ENCODE results near the gene STPG1. TPM values are rescaled to one million over a fixed set of nuclear protein-coding genes. Genes with fewer than 3 reads are reported as not detected.

The STPG1 gene
- total RNA-seq, 1 donor from 2014 or later = 16.7 TPM

- H3K36me3 Mint-ChIP-seq (ENCODE audit: insufficient read depth) = peaks cover 28% of the 10 kb centered on the region
- TF ChIP-seq, protein P1, sequence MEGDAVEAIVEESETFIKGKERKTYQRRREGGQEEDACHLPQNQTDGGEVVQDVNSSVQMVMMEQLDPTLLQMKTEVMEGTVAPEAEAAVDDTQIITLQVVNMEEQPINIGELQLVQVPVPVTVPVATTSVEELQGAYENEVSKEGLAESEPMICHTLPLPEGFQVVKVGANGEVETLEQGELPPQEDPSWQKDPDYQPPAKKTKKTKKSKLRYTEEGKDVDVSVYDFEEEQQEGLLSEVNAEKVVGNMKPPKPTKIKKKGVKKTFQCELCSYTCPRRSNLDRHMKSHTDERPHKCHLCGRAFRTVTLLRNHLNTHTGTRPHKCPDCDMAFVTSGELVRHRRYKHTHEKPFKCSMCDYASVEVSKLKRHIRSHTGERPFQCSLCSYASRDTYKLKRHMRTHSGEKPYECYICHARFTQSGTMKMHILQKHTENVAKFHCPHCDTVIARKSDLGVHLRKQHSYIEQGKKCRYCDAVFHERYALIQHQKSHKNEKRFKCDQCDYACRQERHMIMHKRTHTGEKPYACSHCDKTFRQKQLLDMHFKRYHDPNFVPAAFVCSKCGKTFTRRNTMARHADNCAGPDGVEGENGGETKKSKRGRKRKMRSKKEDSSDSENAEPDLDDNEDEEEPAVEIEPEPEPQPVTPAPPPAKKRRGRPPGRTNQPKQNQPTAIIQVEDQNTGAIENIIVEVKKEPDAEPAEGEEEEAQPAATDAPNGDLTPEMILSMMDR (IDR thresholded peaks at IDR 0.05; ENCODE audit: unreplicated experiment) = peak; percentile 53
- H3K27ac Mint-ChIP-seq = no peak overlapping the region
- no peak for DNase-seq (ENCODE audit: low spot score, unreplicated experiment)
- peaks cover 22% of the 10 kb centered on the region for H3K4me1 Mint-ChIP-seq (ENCODE audit: low read depth)
- no peak overlapping the region for H3K4me3 Mint-ChIP-seq (ENCODE audit: low read depth)
- no peaks in the 10 kb centered on the region for H3K27me3 Mint-ChIP-seq
- no peaks in the 10 kb centered on the region for H3K9me3 Mint-ChIP-seq (ENCODE audit: low read depth)
Observed at GRCh38 chr1:24385160-24385940, 28.2 kb downstream of the STPG1 start.

DNA sequence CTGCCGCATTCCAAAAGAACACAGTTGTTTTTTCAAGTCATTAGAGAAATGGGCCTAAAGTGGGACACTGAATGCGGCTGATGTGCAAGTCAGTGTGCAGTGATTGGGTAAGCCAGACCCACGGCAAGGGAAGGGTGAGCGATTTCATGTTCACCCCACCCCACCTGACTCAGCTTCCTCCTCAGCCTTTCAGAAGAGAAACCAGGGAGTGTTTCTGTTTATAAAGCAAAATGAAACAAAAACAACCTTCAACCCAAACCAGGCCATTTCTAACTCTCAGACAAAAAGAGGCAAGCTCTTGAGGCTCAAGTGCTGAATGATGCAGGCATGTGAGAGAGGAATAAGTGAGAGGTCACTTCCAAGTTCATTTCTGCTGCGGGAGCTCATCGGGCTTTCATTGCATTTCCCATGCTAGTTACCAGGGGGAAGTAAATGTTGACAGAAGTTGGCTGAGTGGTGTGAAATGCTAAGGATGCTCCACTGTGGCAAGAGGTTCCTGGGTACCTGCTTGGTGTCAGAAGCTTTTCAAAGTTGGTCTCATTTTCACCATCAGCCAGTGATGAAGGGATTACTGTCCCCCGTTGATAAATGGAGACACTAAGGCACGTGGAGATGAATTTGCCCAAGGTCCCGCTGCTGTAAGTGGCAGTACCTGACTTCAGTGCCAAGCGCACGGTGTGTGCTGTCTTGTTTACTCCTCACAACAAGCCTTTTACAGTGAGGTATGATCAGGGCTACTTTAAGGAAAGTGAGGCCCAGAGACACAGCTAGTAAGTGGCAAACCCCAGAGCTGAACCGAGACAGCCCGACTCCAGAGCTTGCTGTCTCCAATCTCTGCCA is 29.1 kb downstream of the STPG1 start:
- H3K9me3 Mint-ChIP-seq (ENCODE audit: low read depth) = no peaks in the 10 kb centered on the region
- TF ChIP-seq, protein P1 (IDR thresholded peaks at IDR 0.05; ENCODE audit: unreplicated experiment) = no peak
- H3K4me3 Mint-ChIP-seq (ENCODE audit: low read depth) = no peak overlapping the region
- peaks cover 27% of the 10 kb centered on the region for H3K4me1 Mint-ChIP-seq (ENCODE audit: low read depth)
- no peak overlapping the region for H3K27ac Mint-ChIP-seq
- peaks cover 29% of the 10 kb centered on the region for H3K36me3 Mint-ChIP-seq (ENCODE audit: insufficient read depth)
- no peak for DNase-seq (ENCODE audit: low spot score, unreplicated experiment)
- no peaks in the 10 kb centered on the region for H3K27me3 Mint-ChIP-seq

DNA sequence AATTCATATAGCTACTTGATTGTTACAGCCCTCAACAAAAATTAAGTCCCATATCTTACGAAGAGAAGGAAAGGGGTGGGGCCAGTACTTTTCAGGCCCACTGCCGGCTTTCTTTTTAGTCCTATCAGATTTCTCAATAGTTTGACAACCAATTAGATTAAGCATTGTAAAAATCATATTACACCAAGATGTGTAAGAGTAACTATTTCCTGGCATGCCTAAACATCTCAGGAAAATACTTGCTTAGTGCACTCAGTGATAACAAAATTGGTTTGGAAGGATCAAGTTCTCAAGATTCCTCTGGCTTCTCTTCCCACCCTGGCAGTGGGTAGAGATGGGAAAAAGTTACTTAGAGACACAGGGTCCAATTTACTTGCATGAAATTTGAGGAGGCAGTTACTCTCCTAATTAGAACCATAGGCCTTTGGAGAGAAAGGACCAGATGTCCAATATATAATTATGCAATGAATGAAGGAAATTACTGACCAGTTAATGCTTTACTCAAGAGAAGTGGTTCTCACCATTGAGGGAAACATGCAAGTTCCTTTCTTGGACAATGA is 30.1 kb downstream of the STPG1 start:
- H3K4me1 Mint-ChIP-seq (ENCODE audit: low read depth) = peaks cover 26% of the 10 kb centered on the region
- H3K27me3 Mint-ChIP-seq = no peaks in the 10 kb centered on the region
- TF ChIP-seq, protein P1 (IDR thresholded peaks at IDR 0.05; ENCODE audit: unreplicated experiment) = no peak
- no peaks in the 10 kb centered on the region for H3K9me3 Mint-ChIP-seq (ENCODE audit: low read depth)
- DNase-seq (ENCODE audit: low spot score, unreplicated experiment) = no peak
- H3K36me3 Mint-ChIP-seq (ENCODE audit: insufficient read depth) = peaks cover 34% of the 10 kb centered on the region
- H3K27ac Mint-ChIP-seq = no peak overlapping the region
- no peak overlapping the region for H3K4me3 Mint-ChIP-seq (ENCODE audit: low read depth)

DNA sequence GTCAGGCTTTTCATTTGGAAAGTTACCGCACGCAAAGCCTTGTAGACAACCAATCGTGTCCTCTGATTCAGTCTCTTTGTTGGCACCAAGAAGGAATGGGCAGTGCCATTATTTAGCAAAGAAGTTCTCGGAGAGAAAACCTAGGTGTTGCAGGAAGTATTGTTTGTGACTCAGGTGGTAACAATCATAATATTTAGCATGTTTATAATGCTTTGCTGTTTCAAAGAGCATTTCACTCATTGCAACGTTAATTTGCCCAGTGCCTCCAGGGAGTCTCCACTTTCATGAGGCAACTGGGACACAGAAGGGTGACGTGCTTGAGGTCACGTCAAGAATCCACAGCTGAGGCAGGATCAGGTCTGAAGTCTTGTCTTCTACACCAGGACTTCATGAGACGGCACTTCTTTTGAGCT is 31.4 kb downstream of the STPG1 start:
- TF ChIP-seq, protein P1 (IDR thresholded peaks at IDR 0.05; ENCODE audit: unreplicated experiment) = no peak
- Mint-ChIP-seq H3K9me3 (ENCODE audit: low read depth) (no peaks in the 10 kb centered on the region), H3K36me3 (ENCODE audit: insufficient read depth) (peaks cover 33% of the 10 kb centered on the region), H3K27me3 (no peaks in the 10 kb centered on the region), H3K4me1 (ENCODE audit: low read depth) (peaks cover 25% of the 10 kb centered on the region), H3K4me3 (ENCODE audit: low read depth) (no peak overlapping the region), H3K27ac (no peak overlapping the region)
- no peak for DNase-seq (ENCODE audit: low spot score, unreplicated experiment)

- DNase-seq (ENCODE audit: low spot score, unreplicated experiment) = no peak
- Mint-ChIP-seq H3K4me3 (ENCODE audit: low read depth) (no peak overlapping the region), H3K27ac (peak overlapping the region; percentile 42), H3K36me3 (ENCODE audit: insufficient read depth) (peaks cover 26% of the 10 kb centered on the region), H3K4me1 (ENCODE audit: low read depth) (peaks cover 29% of the 10 kb centered on the region), H3K9me3 (ENCODE audit: low read depth) (no peaks in the 10 kb centered on the region), H3K27me3 (no peaks in the 10 kb centered on the region)
- TF ChIP-seq, protein P1 (IDR thresholded peaks at IDR 0.05; ENCODE audit: unreplicated experiment) = no peak
Observed at GRCh38 chr1:24381256-24381655, 32.3 kb downstream of the STPG1 start.
